Activated CD8-positive, alpha-beta memory T cell treated with anti-CD3 and anti-CD28 coated beads for 36 hours (primary cell): ENCODE measurements around the gene TMEM151B. TPM values are rescaled to one million over a fixed set of nuclear protein-coding genes. Genes with fewer than 3 reads are reported as not detected.

Source experiments
- CTCF ChIA-PET: fragments of 350-600 bp; sonication (Branson Sonifier 250); formaldehyde crosslinking; loops from one replicate; lab custom pipeline; 2021; ENCODE audit warnings: antibody characterized with exemption; lab: Charles Lee
- POLR2A ChIA-PET: fragments of 350-600 bp; sonication (Branson Sonifier 250); formaldehyde crosslinking; loops from one replicate; lab custom pipeline; 2021; ENCODE audit warnings: antibody characterized with exemption; lab: Charles Lee
- total RNA-seq, 2 experiments: library from RNA; stranded (reverse); gene quantifications; one replicate each; pipeline ENCODE4 v1.2.3, GENCODE V29; 2021

TMEM151B gene
- total RNA-seq, 2 experiments from 2014 or later: not detected

DNA sequence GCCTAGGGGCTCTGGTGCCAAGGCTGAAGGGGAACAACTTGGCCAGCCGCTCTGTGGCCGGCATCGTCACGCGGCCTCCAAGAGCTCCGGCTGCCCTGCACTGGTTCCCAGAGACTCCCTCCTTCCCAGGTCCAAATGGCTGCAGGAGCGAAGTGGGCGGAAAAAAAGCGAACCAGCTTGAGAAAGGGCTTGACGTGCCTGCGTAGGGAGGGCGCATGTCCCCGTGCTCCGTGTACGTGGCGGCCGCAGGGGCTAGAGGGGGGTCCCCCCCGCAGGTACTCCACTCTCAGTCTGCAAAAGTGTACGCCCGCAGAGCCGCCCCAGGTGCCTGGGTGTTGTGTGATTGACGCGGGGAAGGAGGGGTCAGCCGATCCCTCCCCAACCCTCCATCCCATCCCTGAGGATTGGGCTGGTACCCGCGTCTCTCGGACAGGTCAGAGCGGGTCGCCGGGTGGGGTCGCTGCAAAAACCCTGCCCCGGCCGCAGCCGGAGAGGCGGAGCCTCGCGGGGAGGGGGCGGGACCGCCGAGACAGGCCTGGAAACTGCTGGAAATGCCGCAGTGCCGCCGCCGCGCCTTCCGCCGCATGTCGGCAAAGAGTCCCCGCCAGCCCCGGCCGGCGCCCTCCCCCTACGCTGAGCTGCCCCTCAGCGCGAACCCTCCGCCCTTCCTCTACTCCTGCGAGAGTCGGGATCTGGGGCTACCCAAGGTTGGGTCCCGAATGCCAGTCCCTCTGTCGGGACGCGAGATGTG is 24.2 kb upstream of the TMEM151B start:
- CTCF ChIA-PET: interaction anchor here (0.8 to 2.7 kb wide), 10 partner anchors 8 to 73 kb away, joined by 3 to 22 read pairs (median 5); partner anchors contain the start of genes SLC29A1 and SLC35B2
- POLR2A ChIA-PET: interaction anchor here (0.5 to 4.6 kb wide), 16 partner anchors 8 to 657 kb away, joined by 3 to 92 read pairs (median 5); partner anchors contain the start of genes CDC5L, GTPBP2, SLC29A1 and SLC35B2

DNA sequence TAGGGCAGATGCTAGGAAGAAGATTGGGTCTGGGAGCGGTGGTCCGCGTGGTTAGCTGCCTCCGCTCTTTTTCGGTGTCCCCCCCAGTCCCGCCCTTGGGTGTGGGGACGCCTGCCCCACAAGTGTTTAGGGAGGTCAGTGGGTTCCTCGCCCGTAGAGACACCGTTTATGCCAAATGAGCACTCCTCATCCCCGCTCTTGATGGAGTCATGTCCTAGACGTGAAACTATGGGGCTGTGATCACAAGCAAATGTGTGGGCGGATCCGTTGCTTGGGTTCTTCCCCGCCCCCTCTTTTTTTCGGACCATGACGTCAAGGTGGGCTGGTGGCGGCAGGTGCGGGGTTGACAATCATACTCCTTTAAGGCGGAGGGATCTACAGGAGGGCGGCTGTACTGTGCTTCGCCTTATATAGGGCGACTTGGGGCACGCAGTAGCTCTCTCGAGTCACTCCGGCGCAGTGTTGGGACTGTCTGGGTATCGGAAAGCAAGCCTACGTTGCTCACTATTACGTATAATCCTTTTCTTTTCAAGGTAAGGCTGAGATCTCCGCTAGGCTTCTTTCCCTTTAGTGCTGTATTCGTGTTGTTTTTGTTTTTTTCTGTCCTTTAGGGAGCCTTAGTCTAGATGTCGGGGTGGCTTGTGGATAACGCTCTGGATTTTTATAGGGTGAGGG is 23.4 kb upstream of the TMEM151B start, which contains the start of gene HSP90AB1:
TSS of gene HSP90AB1 (plus strand) at position 439 of the 675 bp plus-strand sequence. CDS start 1,529 bp downstream, outside the sequence.
- CTCF ChIA-PET: interaction anchor here (1.0 to 2.7 kb wide), 7 partner anchors 9 to 45 kb away, joined by 3 to 22 read pairs (median 5); partner anchors contain the start of gene SLC35B2
- POLR2A ChIA-PET: interaction anchor here (0.5 to 4.6 kb wide), 12 partner anchors 9 to 657 kb away, joined by 3 to 92 read pairs (median 6); partner anchors contain the start of genes CDC5L, GTPBP2, SLC29A1 and SLC35B2

DNA sequence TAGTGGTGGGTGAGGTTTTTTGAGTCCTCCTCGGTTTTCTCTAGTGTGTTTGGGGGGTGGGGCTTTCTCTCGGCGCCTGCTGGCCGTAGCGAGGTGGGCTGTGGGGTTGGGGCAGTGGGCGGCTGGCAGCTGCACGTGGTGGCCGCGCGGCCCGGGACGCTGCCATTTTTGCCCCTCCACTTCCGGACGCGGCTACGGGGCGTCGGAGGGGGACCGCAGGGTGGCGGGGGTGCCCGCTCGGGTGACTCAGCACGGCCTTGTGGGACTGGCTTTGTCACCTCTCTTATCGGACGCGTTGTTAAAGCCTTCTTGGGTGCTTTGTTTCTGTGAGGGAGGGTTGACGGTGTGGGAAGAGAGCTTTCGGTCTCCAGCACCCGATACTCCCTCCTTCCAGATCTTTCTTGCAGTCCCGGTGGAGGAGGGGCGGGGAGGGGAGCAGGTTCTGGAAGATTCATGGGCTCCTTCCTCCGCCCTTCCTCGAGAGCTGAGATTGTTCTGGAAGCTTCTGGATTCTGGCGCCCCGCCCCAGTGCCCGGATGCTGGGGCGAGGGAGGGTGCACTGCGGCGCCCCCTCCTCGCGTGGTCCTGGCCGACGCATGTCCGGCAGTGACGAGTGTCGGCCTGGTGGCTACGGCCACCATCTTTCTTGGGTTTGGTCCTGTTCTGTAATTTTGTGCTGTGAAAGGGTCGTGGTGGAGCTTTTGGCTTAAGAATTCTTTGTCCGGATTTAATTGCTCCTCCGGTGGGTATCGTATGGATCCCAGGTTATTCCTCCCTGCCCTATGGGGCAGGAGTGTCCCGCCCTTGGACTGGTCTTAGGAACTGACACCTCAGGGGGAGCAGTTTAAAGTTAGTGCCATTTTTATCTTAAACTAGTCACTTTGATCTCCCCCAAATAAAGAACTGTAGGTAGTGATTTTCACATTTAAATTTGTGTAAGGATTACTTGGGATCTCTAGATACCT is 22.6 kb upstream of the TMEM151B start:
- ChIA-PET CTCF (interaction anchor here (1.0 to 2.7 kb wide), 7 partner anchors 9 to 46 kb away, joined by 3 to 22 read pairs (median 5); partner anchors contain the start of gene SLC35B2), POLR2A (interaction anchor here (1.0 to 4.6 kb wide), 8 partner anchors 8 to 140 kb away, joined by 3 to 92 read pairs (median 17); partner anchors contain the start of genes CDC5L, SLC29A1 and SLC35B2)

DNA sequence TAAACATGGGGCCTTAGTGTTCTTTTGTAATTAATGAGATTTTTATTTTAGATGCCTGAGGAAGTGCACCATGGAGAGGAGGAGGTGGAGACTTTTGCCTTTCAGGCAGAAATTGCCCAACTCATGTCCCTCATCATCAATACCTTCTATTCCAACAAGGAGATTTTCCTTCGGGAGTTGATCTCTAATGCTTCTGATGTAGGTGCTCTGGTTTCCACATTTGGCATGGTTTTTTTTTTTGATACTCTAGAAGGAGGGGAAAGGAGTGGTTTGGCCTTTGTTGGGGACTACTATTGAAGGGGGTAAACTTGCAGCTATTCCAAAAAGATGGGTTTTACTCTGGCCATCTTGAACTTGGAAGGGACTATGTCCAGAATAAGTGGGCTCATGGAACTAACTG is 21.7 kb upstream of the TMEM151B start:
- ChIA-PET POLR2A (interaction anchor here (3.4 to 4.6 kb wide), 4 partner anchors 7 to 25 kb away, joined by 27 to 92 read pairs (median 48); partner anchors contain the start of genes SLC29A1 and SLC35B2), CTCF (interaction anchor here (1.1 to 2.7 kb wide), 3 partner anchors 9 to 16 kb away, joined by 3 to 22 read pairs (median 6); partner anchors contain the start of gene SLC35B2)

DNA sequence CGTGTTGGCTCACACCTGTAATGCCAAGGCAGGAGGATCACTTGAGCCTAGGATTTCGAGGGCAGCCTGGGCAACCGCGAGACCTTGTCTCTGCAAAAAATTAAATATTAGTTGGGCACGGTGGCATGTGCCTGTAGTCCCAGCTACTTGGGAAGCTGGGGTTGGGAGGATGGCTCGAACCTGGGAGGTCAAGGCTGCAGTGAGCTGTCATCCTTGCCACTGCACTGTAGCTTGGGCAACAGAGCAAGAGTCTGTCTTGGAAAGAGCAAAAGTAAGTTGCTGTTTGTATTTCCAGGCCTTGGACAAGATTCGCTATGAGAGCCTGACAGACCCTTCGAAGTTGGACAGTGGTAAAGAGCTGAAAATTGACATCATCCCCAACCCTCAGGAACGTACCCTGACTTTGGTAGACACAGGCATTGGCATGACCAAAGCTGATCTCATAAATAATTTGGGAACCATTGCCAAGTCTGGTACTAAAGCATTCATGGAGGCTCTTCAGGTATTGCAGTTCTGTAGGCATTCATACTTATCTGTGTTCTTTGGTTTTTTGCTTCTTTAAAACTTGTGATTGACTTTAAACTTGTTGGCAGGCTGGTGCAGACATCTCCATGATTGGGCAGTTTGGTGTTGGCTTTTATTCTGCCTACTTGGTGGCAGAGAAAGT is 21.0 kb upstream of the TMEM151B start:
- CTCF ChIA-PET: interaction anchor here (1.1 to 2.7 kb wide), 2 partner anchors 8 to 15 kb away, joined by 3 to 22 read pairs; partner anchors contain the start of gene SLC35B2
- POLR2A ChIA-PET: interaction anchor here (4.0 to 4.2 kb wide), 2 partner anchors 7 to 14 kb away, joined by 50 to 92 read pairs; partner anchors contain the start of gene SLC35B2

DNA sequence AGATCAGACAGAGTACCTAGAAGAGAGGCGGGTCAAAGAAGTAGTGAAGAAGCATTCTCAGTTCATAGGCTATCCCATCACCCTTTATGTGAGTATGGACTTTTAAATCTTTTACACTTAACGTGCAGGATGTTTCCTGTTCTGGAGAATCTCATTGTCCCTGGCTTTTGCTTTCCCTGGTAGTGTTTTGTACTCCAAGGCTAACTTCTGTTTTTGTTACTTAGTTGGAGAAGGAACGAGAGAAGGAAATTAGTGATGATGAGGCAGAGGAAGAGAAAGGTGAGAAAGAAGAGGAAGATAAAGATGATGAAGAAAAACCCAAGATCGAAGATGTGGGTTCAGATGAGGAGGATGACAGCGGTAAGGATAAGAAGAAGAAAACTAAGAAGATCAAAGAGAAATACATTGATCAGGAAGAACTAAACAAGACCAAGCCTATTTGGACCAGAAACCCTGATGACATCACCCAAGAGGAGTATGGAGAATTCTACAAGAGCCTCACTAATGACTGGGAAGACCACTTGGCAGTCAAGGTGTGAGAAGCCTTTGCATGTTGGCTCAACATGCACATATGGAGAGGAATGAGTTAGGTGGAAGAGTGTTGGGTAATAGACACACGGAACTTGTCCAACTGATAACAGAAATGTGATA is 20.1 kb upstream of the TMEM151B start:
- ChIA-PET CTCF (no interaction called here), POLR2A (no interaction called here)

DNA sequence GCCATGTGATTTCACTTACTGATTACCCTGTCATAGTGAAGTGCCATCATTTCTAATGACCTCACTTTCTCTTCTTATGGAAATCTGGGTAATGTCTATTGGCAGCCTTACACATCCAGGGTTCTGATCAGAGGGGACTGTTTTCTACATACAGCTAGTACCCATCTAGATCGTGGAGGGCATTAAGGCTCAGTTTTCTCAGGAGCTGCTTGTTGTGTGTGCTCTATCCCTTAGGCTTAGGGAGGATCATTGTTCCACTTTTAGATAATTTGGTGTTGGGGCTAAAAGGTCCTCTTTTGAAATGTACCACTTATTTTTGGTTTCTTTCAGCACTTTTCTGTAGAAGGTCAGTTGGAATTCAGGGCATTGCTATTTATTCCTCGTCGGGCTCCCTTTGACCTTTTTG is 19.5 kb upstream of the TMEM151B start:
- ChIA-PET POLR2A (no interaction called here), CTCF (no interaction called here)

DNA sequence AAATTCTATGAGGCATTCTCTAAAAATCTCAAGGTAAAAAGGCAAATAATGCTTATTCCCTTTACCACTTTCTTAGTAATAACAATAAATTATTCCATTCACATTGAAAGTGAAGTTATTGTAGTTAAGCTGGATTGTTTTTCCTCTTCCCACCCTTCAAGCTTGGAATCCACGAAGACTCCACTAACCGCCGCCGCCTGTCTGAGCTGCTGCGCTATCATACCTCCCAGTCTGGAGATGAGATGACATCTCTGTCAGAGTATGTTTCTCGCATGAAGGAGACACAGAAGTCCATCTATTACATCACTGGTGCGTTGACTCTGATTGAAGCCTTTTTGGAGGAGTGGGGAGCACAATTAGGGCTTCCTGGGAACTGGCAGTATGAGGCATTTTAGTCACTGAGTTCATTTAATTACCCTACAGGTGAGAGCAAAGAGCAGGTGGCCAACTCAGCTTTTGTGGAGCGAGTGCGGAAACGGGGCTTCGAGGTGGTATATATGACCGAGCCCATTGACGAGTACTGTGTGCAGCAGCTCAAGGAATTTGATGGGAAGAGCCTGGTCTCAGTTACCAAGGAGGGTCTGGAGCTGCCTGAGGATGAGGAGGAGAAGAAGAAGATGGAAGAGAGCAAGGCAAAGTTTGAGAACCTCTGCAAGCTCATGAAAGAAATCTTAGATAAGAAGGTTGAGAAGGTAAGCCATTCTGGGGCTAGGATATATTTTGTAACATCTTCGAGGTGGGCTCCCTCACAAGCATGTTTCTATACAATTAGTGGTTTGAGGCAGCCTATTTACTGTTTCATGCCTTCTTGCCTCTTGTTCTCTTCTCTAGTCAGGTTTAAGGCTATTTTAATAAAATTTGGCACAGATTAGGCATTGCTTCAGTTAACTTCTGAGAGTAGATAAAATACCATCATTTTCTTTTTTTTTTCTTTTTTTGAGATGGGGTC is 18.4 kb upstream of the TMEM151B start:
- ChIA-PET POLR2A (interaction anchor here (0.8 kb wide), 1 partner anchor 13 kb away, joined by 4 read pairs; no protein-coding TSS in a partner anchor), CTCF (no interaction called here)

DNA sequence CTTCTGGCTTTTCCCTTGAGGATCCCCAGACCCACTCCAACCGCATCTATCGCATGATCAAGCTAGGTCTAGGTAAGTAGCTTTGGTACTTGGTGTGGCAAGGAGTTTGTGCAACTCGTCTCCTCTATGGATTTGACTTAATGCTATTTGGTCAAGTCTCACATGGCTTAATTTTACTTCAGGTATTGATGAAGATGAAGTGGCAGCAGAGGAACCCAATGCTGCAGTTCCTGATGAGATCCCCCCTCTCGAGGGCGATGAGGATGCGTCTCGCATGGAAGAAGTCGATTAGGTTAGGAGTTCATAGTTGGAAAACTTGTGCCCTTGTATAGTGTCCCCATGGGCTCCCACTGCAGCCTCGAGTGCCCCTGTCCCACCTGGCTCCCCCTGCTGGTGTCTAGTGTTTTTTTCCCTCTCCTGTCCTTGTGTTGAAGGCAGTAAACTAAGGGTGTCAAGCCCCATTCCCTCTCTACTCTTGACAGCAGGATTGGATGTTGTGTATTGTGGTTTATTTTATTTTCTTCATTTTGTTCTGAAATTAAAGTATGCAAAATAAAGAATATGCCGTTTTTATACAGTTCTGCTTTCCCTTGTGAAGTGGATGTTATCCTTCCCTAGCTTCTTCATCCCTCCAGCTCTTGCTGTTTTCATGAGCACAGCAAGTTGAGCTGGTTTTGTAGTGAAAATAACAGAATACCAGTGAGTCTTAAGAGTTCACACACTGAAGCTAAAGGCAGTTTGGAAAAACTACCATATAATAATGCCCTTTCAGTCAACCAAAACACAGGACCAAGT is 16.7 kb upstream of the TMEM151B start:
- ChIA-PET POLR2A (interaction anchor here (1.1 kb wide), 1 partner anchor 16 kb away, joined by 4 read pairs; no protein-coding TSS in a partner anchor), CTCF (interaction anchor here (2.0 to 2.1 kb wide), 2 partner anchors 11 to 31 kb away, joined by 5 to 10 read pairs; partner anchors contain the start of gene NFKBIE)

DNA sequence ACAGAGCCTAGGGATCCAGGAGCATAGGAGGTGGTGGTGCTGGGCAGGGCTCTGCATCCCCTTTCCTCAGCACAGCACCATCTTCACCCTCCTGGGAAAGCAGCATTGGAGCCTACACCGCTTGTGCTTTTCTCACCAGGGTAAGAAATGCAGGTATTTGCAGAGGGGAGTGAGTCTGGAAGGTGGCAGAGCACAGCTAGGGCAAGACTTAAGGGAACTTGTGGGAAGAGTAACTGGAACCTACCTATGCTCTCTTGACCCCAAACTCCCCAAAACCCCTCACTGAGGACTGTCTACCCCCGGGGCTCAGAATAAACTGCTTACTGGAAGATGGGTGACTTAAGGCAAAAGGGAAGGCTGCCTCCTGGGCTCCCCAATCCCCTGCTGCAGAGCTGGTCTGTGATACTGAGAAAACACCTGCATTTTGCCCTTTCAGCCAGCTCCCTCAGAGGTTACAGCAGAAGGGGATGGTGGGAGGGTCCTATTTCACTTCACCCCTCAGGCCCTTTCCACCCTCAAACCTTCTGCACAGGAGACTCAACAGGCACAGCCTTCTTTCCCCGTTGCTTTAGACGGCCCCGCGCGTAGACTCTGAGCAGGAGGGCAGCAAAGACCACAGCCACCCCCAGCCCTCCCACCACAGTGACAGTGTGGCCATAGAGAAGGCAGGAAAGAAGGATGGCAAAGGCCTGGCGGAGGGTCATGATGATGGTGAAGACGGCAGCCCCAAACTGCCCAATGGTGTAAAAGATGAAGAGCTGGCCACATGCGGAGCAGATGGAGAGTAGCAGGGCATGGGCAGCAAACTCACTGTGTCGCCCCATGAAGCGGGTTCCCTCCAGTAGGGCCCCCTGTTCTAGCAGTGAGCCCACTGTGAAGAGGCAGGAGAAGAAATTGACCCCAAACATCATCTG is 15.8 kb upstream of the TMEM151B start:
- ChIA-PET CTCF (interaction anchor here (1.1 to 2.1 kb wide), 3 partner anchors 10 to 32 kb away, joined by 3 to 10 read pairs (median 5); partner anchors contain the start of gene NFKBIE), POLR2A (interaction anchor here (0.7 to 3.7 kb wide), 4 partner anchors 8 to 158 kb away, joined by 3 to 92 read pairs (median 6); partner anchors contain the start of gene HSP90AB1)

DNA sequence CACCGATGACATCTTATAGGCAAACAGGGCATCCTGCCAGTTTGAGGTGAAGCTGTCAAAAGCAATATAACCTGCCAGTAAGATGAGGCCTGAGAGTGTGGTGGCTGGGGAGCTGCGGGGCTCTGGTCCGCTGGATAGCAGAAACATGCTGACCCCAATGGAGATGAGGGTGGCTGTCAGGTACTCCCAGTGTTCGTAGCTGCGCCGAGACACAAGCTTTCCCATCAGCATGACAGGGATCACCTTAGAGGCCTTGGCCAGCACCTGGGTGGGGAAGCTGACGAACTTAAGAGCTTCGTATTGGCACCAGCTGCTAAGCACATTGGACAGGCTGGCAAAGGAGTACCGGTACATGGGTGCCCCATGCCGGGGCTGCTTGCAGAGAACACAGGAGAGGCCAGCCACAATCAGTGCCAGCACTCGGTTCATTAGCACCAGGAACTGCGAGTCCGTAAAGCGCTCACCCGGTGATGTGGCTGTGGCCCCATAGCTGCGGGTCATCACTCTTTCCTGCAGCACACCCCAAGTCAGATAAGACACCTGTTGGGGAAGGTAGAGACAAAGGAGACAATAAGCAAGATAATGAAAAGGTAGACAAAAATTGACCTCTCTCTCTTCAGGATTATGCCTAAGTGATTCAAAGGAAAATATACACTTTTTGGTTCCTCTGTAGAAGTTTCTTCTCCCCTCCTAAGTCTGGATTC is 15.0 kb upstream of the TMEM151B start:
- ChIA-PET POLR2A (interaction anchor here (0.6 to 3.7 kb wide), 4 partner anchors 8 to 85 kb away, joined by 3 to 92 read pairs (median 7); partner anchors contain the start of genes HSP90AB1 and SLC29A1), CTCF (interaction anchor here (1.1 to 2.1 kb wide), 3 partner anchors 10 to 20 kb away, joined by 3 to 10 read pairs (median 10); partner anchors contain the start of gene NFKBIE)

DNA sequence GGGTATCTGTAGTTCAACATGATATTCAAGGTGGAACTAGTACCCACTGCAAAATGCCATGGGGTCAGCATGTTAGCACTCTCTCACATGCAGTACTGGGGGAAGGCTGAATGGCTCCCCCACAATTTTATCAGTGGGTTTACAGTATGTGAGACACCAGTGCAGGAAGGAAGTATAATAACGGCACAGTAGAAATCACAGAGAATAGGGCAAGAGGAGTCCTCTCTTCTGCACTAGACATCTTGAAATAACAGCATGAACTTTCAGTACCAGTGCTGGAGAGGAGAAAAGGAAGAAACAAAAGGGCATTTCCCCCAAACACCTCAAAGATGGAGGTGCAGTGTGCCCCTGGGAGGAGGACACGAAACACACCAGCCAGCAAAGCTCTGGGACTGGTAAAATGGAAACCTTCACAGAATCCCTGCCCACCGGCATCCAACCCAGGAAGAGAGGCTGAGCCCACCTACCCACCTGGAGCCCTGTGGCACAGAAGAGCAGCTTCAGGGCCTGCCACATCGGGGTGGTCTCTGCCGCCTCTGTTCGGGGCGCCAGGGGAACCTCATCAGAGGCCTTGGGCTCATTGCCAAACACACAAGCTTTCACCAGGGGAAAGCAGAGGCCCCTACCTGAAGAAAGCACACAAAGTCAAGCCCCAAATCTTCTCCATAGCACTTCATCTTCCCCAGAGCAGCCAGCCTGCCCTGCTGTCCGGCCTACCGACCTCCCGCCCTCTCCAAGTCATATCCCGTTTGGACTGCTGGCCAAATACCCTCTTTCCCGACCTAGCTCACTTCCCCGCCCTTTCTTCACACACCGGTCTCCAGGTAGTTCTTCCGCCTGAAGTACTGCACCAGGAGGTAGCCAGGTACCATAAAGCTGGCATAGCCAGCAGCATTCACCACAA is 14.1 kb upstream of the TMEM151B start:
- ChIA-PET POLR2A (interaction anchor here (0.6 to 3.7 kb wide), 5 partner anchors 8 to 84 kb away, joined by 3 to 92 read pairs (median 5); partner anchors contain the start of genes HSP90AB1 and SLC29A1), CTCF (interaction anchor here (0.6 to 2.3 kb wide), 12 partner anchors 9 to 105 kb away, joined by 3 to 22 read pairs (median 6); partner anchors contain the start of genes HSP90AB1 and SLC29A1)
